Melanocyte of skin (primary cell): Measurements from ENCODE around the gene UGT3A2. TPM values are rescaled to one million over a fixed set of nuclear protein-coding genes. Genes with fewer than 3 reads are reported as not detected.

Source experiments
- small RNA-seq, 2 donors: library from RNA; depleted of rRNA; stranded (forward); fragments of <200 nt; gene quantifications; one replicate each; pipeline ENCODE3, GENCODE V24; 2012
- total RNA-seq, 2 donors: library from RNA; depleted of rRNA; stranded (reverse); fragments of >200 nt; gene quantifications; 2 replicates each; pipeline ENCODE4 v1.2.3, GENCODE V29; 2012

The UGT3A2 gene
- not detected for total RNA-seq

GRCh38 chr5:36066540-36067210 is at the start of gene UGT3A2:
Gene UGT3A2, minus strand, starts transcription at chr5:36066882. Its CDS starts 93 bp downstream, at chr5:36066789.

GRCh38 chr5:35990941-35991611 is 75.6 kb downstream of the UGT3A2 start, which contains the start of gene UGT3A1:
Gene UGT3A1, minus strand, starts transcription at chr5:35991390. Its CDS starts 150 bp downstream, at chr5:35991240.

Small RNA genes lying within 50 kb of the gene (small RNA-seq; reads per million reads assigned to genes)
- gene AC016612.1: 0 reads per million in 2 donors

Other genes starting within 250 kb of the UGT3A2 start
- gene IL7R, start 210.0 kb downstream of the UGT3A2 start, total RNA-seq: 1 to 10 TPM; 1.3 to 1.7 TPM
- gene CAPSL, start 128.3 kb downstream of the UGT3A2 start, total RNA-seq: not detected
- gene UGT3A1, start 75.5 kb downstream of the UGT3A2 start, total RNA-seq: not detected
- 1 to 10 TPM; 6.0 to 8.6 TPM for gene LMBRD2, start 85.0 kb upstream of the UGT3A2 start, total RNA-seq
- 10 to 100 TPM; 20.6 to 41.6 TPM for gene SKP2, start 85.2 kb upstream of the UGT3A2 start, total RNA-seq
- gene NADK2, start 175.0 kb upstream of the UGT3A2 start, total RNA-seq: 10 to 100 TPM; 10.3 to 12.3 TPM
- not detected for gene RANBP3L, start 235.0 kb upstream of the UGT3A2 start, total RNA-seq